CD14-positive monocyte (primary cell): Measurements from ENCODE around the gene BANP. TPM values are rescaled to one million over a fixed set of nuclear protein-coding genes. Genes with fewer than 3 reads are reported as not detected.
"Not testable (repeated sequence)": the region's sequence is repeated elsewhere in the genome, so short reads cannot be mapped to it uniquely, and the experiment has no call there.

Experiments
- DNase-seq, 3 donors: peaks; one replicate each; pipeline ENCODE4 v3.0.0-alpha.2; 2011 to 2022
- H2AFZ ChIP-seq: 2 replicates; pipeline ENCODE4 v1.6.0; 2012; ENCODE audit warnings: mild to moderate bottlenecking, low read depth, low read length, inconsistent platforms; ENCODE audit not compliant: insufficient read depth, poor library complexity, severe bottlenecking
- H3K27ac ChIP-seq, 2 donors: 1 replicate in 1 of 2; 2 replicates in 1 of 2; pipeline ENCODE4 v1.5.1; 2012 to 2013; ENCODE audit warnings: low read length in 2 of 2, control low read depth in 1 of 2, inconsistent platforms in 1 of 2, low read depth in 1 of 2, mild to moderate bottlenecking in 1 of 2
- H3K27me3 ChIP-seq, 2 donors: one replicate each; pipeline versions ENCODE4 v1.6.0 to v1.6.1; 2011 to 2013; ENCODE audit warnings: low read length in 2 of 2; ENCODE audit not compliant: control insufficient read depth in 2 of 2, insufficient read depth in 2 of 2
- H3K36me3 ChIP-seq, 2 donors: replicated peaks in 1 of 2; 1 replicate in 1 of 2; 2 replicates in 1 of 2; pipeline versions ENCODE4 v1.5.1 to v1.6.1; 2012 to 2013; ENCODE audit warnings: low read length in 2 of 2, control low read depth in 1 of 2, inconsistent platforms in 1 of 2, mild to moderate bottlenecking in 1 of 2; ENCODE audit not compliant: insufficient read depth in 2 of 2, control insufficient read depth in 1 of 2
- H3K4me1 ChIP-seq, 2 donors: 1 replicate in 1 of 2; 2 replicates in 1 of 2; pipeline versions ENCODE4 v1.5.1 to v1.6.1; 2012 to 2013; ENCODE audit warnings: low read length in 2 of 2, control low read depth in 1 of 2, inconsistent platforms in 1 of 2, mild to moderate bottlenecking in 1 of 2, moderate library complexity in 1 of 2; ENCODE audit not compliant: insufficient read depth in 2 of 2, control insufficient read depth in 1 of 2
- H3K4me2 ChIP-seq: replicated peaks from 2 replicates; pipeline ENCODE3; 2012; ENCODE audit warnings: low read length, moderate library complexity, mild to moderate bottlenecking; ENCODE audit not compliant: poor library complexity, severe bottlenecking; ENCODE audit errors: extremely low read depth
- H3K4me3 ChIP-seq, 3 experiments: fragments of 200-600 bp in 1 of 3; sonication (generic) in 1 of 3; replicated peaks in 1 of 3; 1 replicate in 2 of 3; 2 replicates in 1 of 3; pipeline ENCODE4 v1.5.1; 2011 to 2013; ENCODE audit warnings: low read length in 3 of 3, mild to moderate bottlenecking in 3 of 3, control low read depth in 2 of 3, low read depth in 2 of 3, inconsistent platforms in 1 of 3, moderate library complexity in 1 of 3
- H3K79me2 ChIP-seq: 2 replicates; pipeline ENCODE4 v1.6.0; 2012; ENCODE audit warnings: mild to moderate bottlenecking, control low read depth, inconsistent platforms, low read length, moderate library complexity; ENCODE audit not compliant: insufficient read depth
- H3K9ac ChIP-seq: 2 replicates; pipeline ENCODE4 v1.6.0; 2017; ENCODE audit warnings: low read length, mild to moderate bottlenecking; ENCODE audit not compliant: insufficient read depth, poor library complexity, severe bottlenecking
- H3K9me3 ChIP-seq, 2 donors: replicated peaks in 1 of 2; 1 replicate in 1 of 2; 2 replicates in 1 of 2; pipeline versions ENCODE4 v1.5.1 to v1.6.1; 2012 to 2013; ENCODE audit warnings: low read length in 2 of 2, control low read depth in 1 of 2; ENCODE audit not compliant: control insufficient read depth in 1 of 2, insufficient read depth in 1 of 2
- H4K20me1 ChIP-seq: 2 replicates; pipeline ENCODE4 v1.6.0; 2012; ENCODE audit warnings: mild to moderate bottlenecking, low read length, control low read depth, moderate library complexity; ENCODE audit not compliant: insufficient read depth
- H3K27ac Mint-ChIP-seq, 7 donors: one replicate each; pipeline ENCODE4 v1.8.0; 2020; ENCODE audit warnings: mild to moderate bottlenecking in 7 of 7, mixed read lengths in 7 of 7, moderate library complexity in 6 of 7, inconsistent platforms in 2 of 7
- H3K27me3 Mint-ChIP-seq, 3 donors: one replicate each; pipeline ENCODE4 v1.8.0; 2021 to 2022; ENCODE audit warnings: low read depth in 3 of 3, mild to moderate bottlenecking in 3 of 3, mixed read lengths in 3 of 3, moderate library complexity in 3 of 3, inconsistent platforms in 1 of 3
- H3K36me3 Mint-ChIP-seq, 2 donors: one replicate each; pipeline ENCODE4 v1.8.0; 2020; ENCODE audit warnings: mixed read lengths in 2 of 2, inconsistent platforms in 1 of 2, mild to moderate bottlenecking in 1 of 2
- H3K4me1 Mint-ChIP-seq: one replicate; pipeline ENCODE4 v1.8.0; 2020; ENCODE audit warnings: mild to moderate bottlenecking, mixed read lengths
- H3K4me3 Mint-ChIP-seq, 2 donors: one replicate each; pipeline ENCODE4 v1.8.0; 2020; ENCODE audit warnings: mild to moderate bottlenecking in 2 of 2, mixed read lengths in 2 of 2, moderate library complexity in 1 of 2
- H3K9me3 Mint-ChIP-seq, 7 donors: one replicate each; pipeline ENCODE4 v1.8.0; 2020 to 2022; ENCODE audit warnings: mixed read lengths in 7 of 7, mild to moderate bottlenecking in 6 of 7, moderate library complexity in 6 of 7, inconsistent platforms in 2 of 7
- CTCF ChIP-seq: fragments of 200-600 bp; IDR thresholded peaks from one replicate; pipeline ENCODE4 v1.8.0; 2022; ENCODE audit warnings: antibody characterized with exemption, mild to moderate bottlenecking
- WGBS: methylation state at CpG from one replicate; pipeline ENCODE4 v1.1.5; 2013; ENCODE audit warnings: missing lambda C conversion rate; ENCODE audit not compliant: insufficient coverage; 5-methylcytosine and 5-hydroxymethylcytosine counted together
- intact Hi-C, 2 donors: fragments of 100-400 bp; cut with micrococcal nuclease; formaldehyde crosslinking; loops; one replicate each; pipeline versions ENCODE4 v1.15.0 to v1.15.1; 2023
- polyA plus RNA-seq, 3 donors: library from polyadenylated mRNA; depleted of rRNA in 1 of 3; unstranded in 2 of 3; stranded (reverse) in 1 of 3; fragments of 300-500 nt in 2 of 3; fragments of >200 nt in 1 of 3; fragmentation: Illumina TruSeq in 2 of 3; gene quantifications; 1 replicate in 2 of 3; 2 replicates in 1 of 3; pipeline ENCODE4 v1.2.3, GENCODE V29; 2012 to 2021

Gene BANP
- polyA plus RNA-seq, 3 donors: 10.1 to 40.9 (median 11.7) TPM

GRCh38 chr16:88108762-88109161 lies 157.5 kb downstream of the BANP start:
- Mint-ChIP-seq H3K27ac (no peak overlapping the region), H3K9me3 (peaks cover 0 to 8% (median 0%) of the 10 kb centered on the region in 7 donors), H3K4me3 (no peak overlapping the region), H3K27me3 (peaks cover 4 to 17% (median 15%) of the 10 kb centered on the region in 3 donors), H3K4me1 (peaks cover 7% of the 10 kb centered on the region), H3K36me3 (no peaks in the 10 kb centered on the region)
- Histone ChIP-seq H3K27ac (no peak overlapping the region), H3K36me3 (no peaks in the 10 kb centered on the region), H3K27me3 (no peaks in the 10 kb centered on the region), H3K79me2 (no peaks in the 10 kb centered on the region), H3K9me3 (no peaks in the 10 kb centered on the region), H2AFZ (no peak overlapping the region), H3K4me3 (no peak overlapping the region), H4K20me1 (no peaks in the 10 kb centered on the region), H3K4me2 (no peak overlapping the region), H3K4me1 (no peaks in the 10 kb centered on the region), H3K9ac (no peak overlapping the region)
- no peak for DNase-seq
- TF ChIP-seq CTCF: no peak
- WGBS: 97% methylated on average over 9 of the region's 12 CpGs
- intact Hi-C loops: no loop called here

GRCh38 chr16:88109726-88110621 lies 158.7 kb downstream of the BANP start:
- H3K9ac ChIP-seq, intact Hi-C loops, H3K9me3 ChIP-seq, H3K27me3 ChIP-seq, H3K4me2 ChIP-seq, H3K27ac ChIP-seq, H3K36me3 Mint-ChIP-seq, H3K79me2 ChIP-seq, H2AFZ ChIP-seq, DNase-seq, H3K9me3 Mint-ChIP-seq, H3K36me3 ChIP-seq, H3K4me3 ChIP-seq, H3K4me1 ChIP-seq, H4K20me1 ChIP-seq: not testable (repeated sequence)
- WGBS: 93% methylated on average over 21 of the region's 28 CpGs
- H3K4me3 Mint-ChIP-seq: peak overlapping the region in 1 of 2 donors; percentile 48
- H3K4me1 Mint-ChIP-seq: peaks cover 13% of the 10 kb centered on the region
- H3K27me3 Mint-ChIP-seq: peaks cover 4 to 15% (median 15%) of the 10 kb centered on the region in 3 donors
- H3K27ac Mint-ChIP-seq: peak overlapping the region in 1 of 7 donors; percentile 27

- peak overlapping the region in 1 of 2 donors; percentile 32 for H3K4me3 Mint-ChIP-seq
- not testable (repeated sequence) for H3K27me3 ChIP-seq, H3K9me3 Mint-ChIP-seq
Observed at GRCh38 chr16:88110875-88111494, 159.8 kb downstream of the BANP start.

More at GRCh38 chr16:88110875-88111494, 159.8 kb downstream of the BANP start:
- H3K4me1 ChIP-seq, H3K9me3 ChIP-seq, H3K4me3 ChIP-seq, intact Hi-C loops, H3K36me3 Mint-ChIP-seq, H3K4me2 ChIP-seq, H2AFZ ChIP-seq, H3K79me2 ChIP-seq, H4K20me1 ChIP-seq, H3K27ac ChIP-seq, DNase-seq, H3K36me3 ChIP-seq, H3K9ac ChIP-seq: not testable (repeated sequence)
- Mint-ChIP-seq H3K4me1 (peaks cover 14% of the 10 kb centered on the region), H3K27ac (peak overlapping the region in 2 of 7 donors; percentile 30 to 74), H3K27me3 (peaks cover 4 to 15% (median 15%) of the 10 kb centered on the region in 3 donors)
- WGBS: 55% methylated on average over 13 of the region's 21 CpGs
